ENCODE measurements around the gene IL11RA. TPM values are rescaled to one million over a fixed set of nuclear protein-coding genes. Genes with fewer than 3 reads are reported as not detected.

IL11RA gene
- total RNA-seq, 2 experiments from 2014 or later = 16.7 to 20.1 TPM

DNA sequence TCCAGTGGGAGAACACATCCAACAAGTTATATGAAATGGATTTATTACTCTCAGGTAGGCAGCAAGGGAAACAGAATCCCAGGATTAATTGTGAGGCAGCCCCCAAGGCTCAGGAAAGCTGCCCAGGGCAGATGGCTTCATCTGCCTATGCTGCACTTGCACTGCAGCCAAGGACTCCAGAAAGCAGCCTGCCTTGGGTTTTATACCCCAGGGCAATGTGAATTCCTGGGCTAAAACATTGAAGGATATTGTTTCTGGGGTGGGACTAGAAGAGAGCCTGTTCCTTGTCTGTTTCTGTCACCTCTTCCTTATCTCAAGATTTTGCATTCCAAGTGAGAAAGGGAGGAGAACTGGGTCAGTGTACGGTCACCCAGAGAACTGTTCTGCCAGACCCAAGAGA lies 19.3 kb downstream of the IL11RA start:
- Histone ChIP-seq H4K20me1 (ENCODE audit: insufficient read depth, low read length) (no peaks in the 10 kb centered on the region), H3K9me2 (ENCODE audit: insufficient read depth, low read length) (no peaks in the 10 kb centered on the region), H3K27ac (ENCODE audit: low read depth, low read length, poor library complexity, severe bottlenecking) (no peak overlapping the region), H3K9me3 (ENCODE audit: low read length) (no peaks in the 10 kb centered on the region), H2AFZ (ENCODE audit: low read length) (no peak overlapping the region), H3K4me2 (ENCODE audit: low read length) (no peak overlapping the region), H3K79me2 (ENCODE audit: insufficient read depth, low read depth, low read length) (no peaks in the 10 kb centered on the region), H3K36me3 (ENCODE audit: insufficient read depth, low read length) (peaks cover 5% of the 10 kb centered on the region; the same call in 1 of the 2 replicates), H3K4me3 (ENCODE audit: low read depth, low read length, poor library complexity, severe bottlenecking) (no peak overlapping the region), H3K4me1 (ENCODE audit: insufficient read depth, low read length, poor library complexity, severe bottlenecking) (peaks cover 1% of the 10 kb centered on the region)
- BruUV-seq (replicated peaks) = no TSS peak
- ChIA-PET POLR2A (no interaction called here), CTCF (ENCODE audit: unreplicated experiment) (no interaction called here)
- no peak for DNase-seq (ENCODE audit: low spot score)
- TF ChIP-seq EZH2phosphoT487 (IDR thresholded peaks at IDR 0.05; ENCODE audit: borderline replicate concordance, low read depth, low read length) (no peak), CTCF (conservative IDR thresholded peaks at IDR 0.05; ENCODE audit: low read length) (no peak)
- intact Hi-C loops (cut with micrococcal nuclease; ENCODE audit: unreplicated experiment) = no loop called here

GRCh38 chr9:34674440-34674839 lies 22.5 kb downstream of the IL11RA start:
- ChIA-PET CTCF (ENCODE audit: unreplicated experiment) (no interaction called here), POLR2A (interaction anchor here (0.6 kb wide), 1 partner anchor 354 kb away, joined by 5 read pairs; no protein-coding TSS in a partner anchor)
- Histone ChIP-seq H3K9me2 (ENCODE audit: insufficient read depth, low read length) (no peaks in the 10 kb centered on the region), H3K79me2 (ENCODE audit: insufficient read depth, low read depth, low read length) (no peaks in the 10 kb centered on the region), H3K36me3 (ENCODE audit: insufficient read depth, low read length) (peaks cover 5% of the 10 kb centered on the region; the same call in 1 of the 2 replicates), H4K20me1 (ENCODE audit: insufficient read depth, low read length) (no peaks in the 10 kb centered on the region), H3K4me1 (ENCODE audit: insufficient read depth, low read length, poor library complexity, severe bottlenecking) (no peaks in the 10 kb centered on the region), H3K4me3 (ENCODE audit: low read depth, low read length, poor library complexity, severe bottlenecking) (no peak overlapping the region), H3K27ac (ENCODE audit: low read depth, low read length, poor library complexity, severe bottlenecking) (no peak overlapping the region), H2AFZ (ENCODE audit: low read length) (no peak overlapping the region), H3K9me3 (ENCODE audit: low read length) (no peaks in the 10 kb centered on the region), H3K4me2 (ENCODE audit: low read length) (no peak overlapping the region)
- TF ChIP-seq EZH2phosphoT487 (IDR thresholded peaks at IDR 0.05; ENCODE audit: borderline replicate concordance, low read depth, low read length) (no peak), CTCF (conservative IDR thresholded peaks at IDR 0.05; ENCODE audit: low read length) (no peak)
- intact Hi-C loops (cut with micrococcal nuclease; ENCODE audit: unreplicated experiment) = no loop called here
- no TSS peak for BruUV-seq (replicated peaks)
- DNase-seq (ENCODE audit: low spot score) = no peak

DNA sequence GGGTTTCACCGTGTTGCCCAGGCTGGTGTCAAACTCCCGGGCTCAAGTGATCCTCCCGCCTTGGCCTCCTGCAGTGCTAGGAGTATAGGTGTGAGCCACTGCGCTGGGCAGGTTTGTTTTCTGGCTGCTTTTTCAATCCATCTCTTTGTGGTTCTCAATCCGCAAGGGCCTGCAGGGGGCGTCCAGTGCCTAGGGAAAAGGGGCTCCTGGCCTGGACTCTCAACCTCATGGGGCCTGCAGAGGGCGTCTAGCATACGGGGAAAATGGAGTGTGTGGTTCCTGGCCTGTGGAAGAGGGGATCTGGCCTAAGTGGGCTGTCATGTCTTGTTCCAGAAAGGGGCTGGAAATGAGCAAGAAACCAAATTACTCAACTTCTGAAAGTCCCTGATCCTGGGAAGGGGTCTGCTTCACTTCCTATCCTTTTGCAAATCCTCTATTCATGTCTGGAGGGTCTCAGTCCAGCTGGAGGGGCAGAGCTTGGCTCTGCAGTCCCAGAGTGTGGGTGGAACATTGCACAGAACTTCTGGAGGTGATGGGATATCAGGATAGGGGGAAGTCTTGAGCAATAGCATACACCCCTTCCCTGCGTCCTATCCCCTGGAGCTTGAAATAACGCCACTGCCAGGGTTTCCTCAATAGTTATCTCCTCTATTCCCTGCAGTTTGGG lies 23.2 kb downstream of the IL11RA start:
- TF ChIP-seq EZH2phosphoT487 (IDR thresholded peaks at IDR 0.05; ENCODE audit: borderline replicate concordance, low read depth, low read length) (no peak), CTCF (conservative IDR thresholded peaks at IDR 0.05; ENCODE audit: low read length) (peak; percentile 90)
- Histone ChIP-seq H3K36me3 (ENCODE audit: insufficient read depth, low read length) (no peaks in the 10 kb centered on the region), H3K4me3 (ENCODE audit: low read depth, low read length, poor library complexity, severe bottlenecking) (no peak overlapping the region), H3K4me2 (ENCODE audit: low read length) (no peak overlapping the region), H2AFZ (ENCODE audit: low read length) (no peak overlapping the region), H3K9me2 (ENCODE audit: insufficient read depth, low read length) (no peaks in the 10 kb centered on the region), H4K20me1 (ENCODE audit: insufficient read depth, low read length) (no peaks in the 10 kb centered on the region), H3K27ac (ENCODE audit: low read depth, low read length, poor library complexity, severe bottlenecking) (no peak overlapping the region), H3K79me2 (ENCODE audit: insufficient read depth, low read depth, low read length) (no peaks in the 10 kb centered on the region), H3K4me1 (ENCODE audit: insufficient read depth, low read length, poor library complexity, severe bottlenecking) (no peaks in the 10 kb centered on the region), H3K9me3 (ENCODE audit: low read length) (no peaks in the 10 kb centered on the region)
- peak; percentile 69 for DNase-seq (ENCODE audit: low spot score)
- no TSS peak for BruUV-seq (replicated peaks)
- intact Hi-C loops (cut with micrococcal nuclease; ENCODE audit: unreplicated experiment) = loop anchor here (1.0 kb wide), 1 partner anchor 27 kb away; no protein-coding TSS in a partner anchor
- CTCF ChIA-PET (ENCODE audit: unreplicated experiment) = interaction anchor here (1.3 kb wide), 1 partner anchor 27 kb away, joined by 3 read pairs; no protein-coding TSS in a partner anchor
- POLR2A ChIA-PET = interaction anchor here (0.7 kb wide), 1 partner anchor 29 kb away, joined by 3 read pairs; no protein-coding TSS in a partner anchor

Data from OCI-LY7 (cell line).